ENCODE results near the gene CHAD. TPM values are rescaled to one million over a fixed set of nuclear protein-coding genes. Genes with fewer than 3 reads are reported as not detected.

The CHAD gene
- total and polyA plus RNA-seq, 2 donors (not counting 1 experiment from before 2014, with no cell fraction given) = 3.5 to 4.4 TPM

DNA sequence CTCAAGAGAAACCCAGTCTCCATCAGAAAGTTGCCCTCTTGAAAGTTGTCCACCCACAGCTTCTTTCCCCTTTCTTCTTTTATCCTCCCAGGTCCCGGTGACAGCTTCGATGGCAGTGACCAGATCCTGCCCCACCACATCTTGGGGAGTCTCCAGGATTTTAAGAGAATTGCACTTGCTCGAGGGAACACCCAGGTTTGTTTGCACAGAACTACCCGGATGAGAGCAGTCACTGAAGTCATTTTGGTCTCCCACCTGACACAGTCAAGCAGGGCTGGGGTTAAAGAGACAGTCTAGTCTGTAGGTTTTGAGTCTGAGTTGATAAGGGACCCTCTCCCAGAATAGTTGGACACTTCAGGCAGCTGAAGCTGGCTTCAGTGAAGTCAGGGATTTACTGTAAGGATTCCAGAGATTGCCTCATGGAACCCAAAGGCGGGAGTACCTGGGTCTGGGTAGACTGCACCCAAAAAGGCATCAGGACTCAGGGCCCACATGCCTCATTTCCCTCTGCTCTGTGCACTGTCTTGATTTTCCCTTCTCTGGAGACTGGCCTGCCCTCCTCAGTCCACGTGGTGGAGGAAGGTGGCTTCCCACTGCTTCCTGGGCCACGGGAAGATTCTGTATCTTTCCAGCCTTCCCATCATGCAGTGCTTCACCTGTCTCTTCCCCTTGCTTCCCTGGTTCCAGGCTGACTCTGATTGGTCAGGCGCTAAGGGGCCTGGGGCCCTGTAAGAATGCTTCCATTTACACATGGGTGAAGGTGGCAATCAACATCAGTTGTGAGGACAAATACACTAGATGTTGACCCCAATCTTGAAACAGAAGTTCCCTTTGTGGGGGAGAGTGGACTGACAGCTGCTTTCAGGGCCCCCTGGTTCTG, 49.1 kb upstream of the CHAD start:
- no peaks in the 10 kb centered on the region for H3K4me1 ChIP-seq (ENCODE audit: control insufficient read depth in 2 of 2, insufficient read depth in 2 of 2, low read length in 2 of 2)
- ChIA-PET POLR2A (no interaction called here), CTCF (interaction anchor here (1.8 kb wide), 1 partner anchor 35 kb away, joined by 4 read pairs; no protein-coding TSS in a partner anchor)
- H3K4me3 ChIP-seq (ENCODE audit: control extremely low read depth in 1 of 5, extremely low read depth in 1 of 5, insufficient read depth in 1 of 5, low read depth in 2 of 5, low read length in 4 of 5) = no peak overlapping the region
- DNase-seq = no peak
- no peak overlapping the region for H3K27ac ChIP-seq (ENCODE audit: low read length in 2 of 2)
- no peak overlapping the region for H3K9ac ChIP-seq (ENCODE audit: low read length)
- H4K20me1 ChIP-seq (ENCODE audit: control insufficient read depth, insufficient read depth, low read length, poor library complexity, severe bottlenecking) = no peaks in the 10 kb centered on the region
- H3K27me3 ChIP-seq (replicated peaks in 1 of 4; ENCODE audit: control extremely low read depth in 1 of 4, control insufficient read depth in 3 of 4, insufficient read depth in 4 of 4, low read length in 3 of 4) = no peaks in the 10 kb centered on the region
- WGBS (ENCODE audit: insufficient coverage) = 87% methylated on average over 6 of the region's 8 CpGs
- H3K9me3 ChIP-seq (ENCODE audit: control extremely low read depth in 1 of 3, control insufficient read depth in 2 of 3, insufficient read depth in 1 of 3, low read length in 2 of 3) = no peaks in the 10 kb centered on the region
- no peak overlapping the region for H3K4me3 Mint-ChIP-seq
- no peak for ATAC-seq (ENCODE audit: low read depth)
- no peaks in the 10 kb centered on the region for H3K27me3 Mint-ChIP-seq
- no peaks in the 10 kb centered on the region for H3K9me3 Mint-ChIP-seq (ENCODE audit: insufficient read depth)
- H3K79me2 ChIP-seq (ENCODE audit: control insufficient read depth, insufficient read depth, low read length) = no peaks in the 10 kb centered on the region
- TF ChIP-seq EZH2 (IDR thresholded peaks at IDR 0.05; ENCODE audit: borderline replicate concordance, insufficient read depth, low read depth, low read length, poor library complexity, severe bottlenecking) = no peak
- TF ChIP-seq, protein P1, sequence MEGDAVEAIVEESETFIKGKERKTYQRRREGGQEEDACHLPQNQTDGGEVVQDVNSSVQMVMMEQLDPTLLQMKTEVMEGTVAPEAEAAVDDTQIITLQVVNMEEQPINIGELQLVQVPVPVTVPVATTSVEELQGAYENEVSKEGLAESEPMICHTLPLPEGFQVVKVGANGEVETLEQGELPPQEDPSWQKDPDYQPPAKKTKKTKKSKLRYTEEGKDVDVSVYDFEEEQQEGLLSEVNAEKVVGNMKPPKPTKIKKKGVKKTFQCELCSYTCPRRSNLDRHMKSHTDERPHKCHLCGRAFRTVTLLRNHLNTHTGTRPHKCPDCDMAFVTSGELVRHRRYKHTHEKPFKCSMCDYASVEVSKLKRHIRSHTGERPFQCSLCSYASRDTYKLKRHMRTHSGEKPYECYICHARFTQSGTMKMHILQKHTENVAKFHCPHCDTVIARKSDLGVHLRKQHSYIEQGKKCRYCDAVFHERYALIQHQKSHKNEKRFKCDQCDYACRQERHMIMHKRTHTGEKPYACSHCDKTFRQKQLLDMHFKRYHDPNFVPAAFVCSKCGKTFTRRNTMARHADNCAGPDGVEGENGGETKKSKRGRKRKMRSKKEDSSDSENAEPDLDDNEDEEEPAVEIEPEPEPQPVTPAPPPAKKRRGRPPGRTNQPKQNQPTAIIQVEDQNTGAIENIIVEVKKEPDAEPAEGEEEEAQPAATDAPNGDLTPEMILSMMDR (IDR thresholded peaks at IDR 0.05) = no peak
- no peak overlapping the region for H2AFZ ChIP-seq (ENCODE audit: insufficient read depth, low read depth, low read length, poor library complexity, severe bottlenecking)
- no peaks in the 10 kb centered on the region for H3K4me1 Mint-ChIP-seq
- no peak overlapping the region for H3K27ac Mint-ChIP-seq
- no peak overlapping the region for H3K4me2 ChIP-seq (replicated peaks; ENCODE audit: low read depth, low read length, poor library complexity, severe bottlenecking)
- no peaks in the 10 kb centered on the region for H3K36me3 ChIP-seq (replicated peaks in 1 of 2; ENCODE audit: control extremely low read depth in 1 of 2, control insufficient read depth in 1 of 2, extremely low read depth in 1 of 2, insufficient read depth in 2 of 2, low read length in 1 of 2)
- intact Hi-C loops (cut with micrococcal nuclease) = no loop called here

GRCh38 chr17:50517011-50517410, 48.3 kb upstream of the CHAD start:
- Histone ChIP-seq H3K4me2 (replicated peaks; ENCODE audit: low read depth, low read length, poor library complexity, severe bottlenecking) (no peak overlapping the region), H3K9me3 (ENCODE audit: control extremely low read depth in 1 of 3, control insufficient read depth in 2 of 3, insufficient read depth in 1 of 3, low read length in 2 of 3) (no peaks in the 10 kb centered on the region), H3K4me3 (ENCODE audit: control extremely low read depth in 1 of 5, extremely low read depth in 1 of 5, insufficient read depth in 1 of 5, low read depth in 2 of 5, low read length in 4 of 5) (no peak overlapping the region), H3K36me3 (replicated peaks in 1 of 2; ENCODE audit: control extremely low read depth in 1 of 2, control insufficient read depth in 1 of 2, extremely low read depth in 1 of 2, insufficient read depth in 2 of 2, low read length in 1 of 2) (no peaks in the 10 kb centered on the region), H2AFZ (ENCODE audit: insufficient read depth, low read depth, low read length, poor library complexity, severe bottlenecking) (no peak overlapping the region), H3K27me3 (replicated peaks in 1 of 4; ENCODE audit: control extremely low read depth in 1 of 4, control insufficient read depth in 3 of 4, insufficient read depth in 4 of 4, low read length in 3 of 4) (no peaks in the 10 kb centered on the region), H4K20me1 (ENCODE audit: control insufficient read depth, insufficient read depth, low read length, poor library complexity, severe bottlenecking) (no peaks in the 10 kb centered on the region), H3K9ac (ENCODE audit: low read length) (no peak overlapping the region), H3K79me2 (ENCODE audit: control insufficient read depth, insufficient read depth, low read length) (no peaks in the 10 kb centered on the region), H3K4me1 (ENCODE audit: control insufficient read depth in 2 of 2, insufficient read depth in 2 of 2, low read length in 2 of 2) (no peaks in the 10 kb centered on the region), H3K27ac (ENCODE audit: low read length in 2 of 2) (no peak overlapping the region)
- H3K27ac Mint-ChIP-seq = no peak overlapping the region
- CTCF ChIA-PET = interaction anchor here (1.8 kb wide), 1 partner anchor 34 kb away, joined by 4 read pairs; no protein-coding TSS in a partner anchor
- no peaks in the 10 kb centered on the region for H3K9me3 Mint-ChIP-seq (ENCODE audit: insufficient read depth)
- POLR2A ChIA-PET = no interaction called here
- DNase-seq = no peak
- no peaks in the 10 kb centered on the region for H3K27me3 Mint-ChIP-seq
- no peak for ATAC-seq (ENCODE audit: low read depth)
- intact Hi-C loops (cut with micrococcal nuclease) = no loop called here
- no peak overlapping the region for H3K4me3 Mint-ChIP-seq
- TF ChIP-seq, protein P1 (IDR thresholded peaks at IDR 0.05) = no peak
- no peak for TF ChIP-seq EZH2 (IDR thresholded peaks at IDR 0.05; ENCODE audit: borderline replicate concordance, insufficient read depth, low read depth, low read length, poor library complexity, severe bottlenecking)
- WGBS (ENCODE audit: insufficient coverage) = 83% methylated on average over 4 of the region's 4 CpGs
- no peaks in the 10 kb centered on the region for H3K4me1 Mint-ChIP-seq
